ENCODE measurements around the gene ZNF592.
A peak's percentile ranks its signal among the peaks of the same experiment; 100 is the strongest.

ZNF592 gene

DNA sequence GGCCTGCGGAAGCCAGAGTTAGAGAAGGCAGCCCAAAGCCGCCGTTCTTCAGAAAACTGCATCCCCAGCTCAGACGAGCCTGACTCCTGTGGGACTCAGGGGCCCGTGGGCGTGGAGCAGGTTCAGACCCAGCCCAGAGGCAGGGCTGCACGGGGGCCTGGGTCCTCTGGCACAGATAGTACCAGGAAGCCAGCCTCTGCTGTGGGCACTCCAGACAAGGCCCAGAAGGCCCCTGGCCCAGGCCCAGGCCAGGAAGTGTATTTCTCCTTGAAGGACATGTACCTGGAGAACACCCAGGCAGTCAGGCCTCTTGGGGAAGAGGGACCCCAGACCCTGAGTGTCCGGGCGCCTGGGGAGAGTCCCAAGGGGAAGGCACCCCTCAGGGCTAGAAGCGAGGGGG lies 91.9 kb downstream of the ZNF592 start:
- TF ChIP-seq TCF4 (CRISPR knock-in tag; IDR thresholded peaks at IDR 0.05; ENCODE audit: borderline replicate concordance) (no peak), GLIS3 (CRISPR knock-in tag; IDR thresholded peaks at IDR 0.05) (no peak), RARB (CRISPR knock-in tag; IDR thresholded peaks at IDR 0.05) (no peak), PPARA (CRISPR knock-in tag; IDR thresholded peaks at IDR 0.05; ENCODE audit: borderline replicate concordance) (no peak), ZFP30 (CRISPR knock-in tag; IDR thresholded peaks at IDR 0.05) (no peak), ZNF70 (CRISPR knock-in tag; IDR thresholded peaks at IDR 0.05) (no peak), ZNF565 (CRISPR knock-in tag; conservative IDR thresholded peaks at IDR 0.05; ENCODE audit: low read depth) (no peak), BACH2 (CRISPR knock-in tag; IDR thresholded peaks at IDR 0.05; ENCODE audit: borderline replicate concordance) (no peak), TOX (CRISPR knock-in tag; IDR thresholded peaks at IDR 0.05; ENCODE audit: borderline replicate concordance) (no peak), OSR1 (CRISPR knock-in tag; IDR thresholded peaks at IDR 0.05) (no peak), ARNTL (CRISPR knock-in tag; IDR thresholded peaks at IDR 0.05; ENCODE audit: borderline replicate concordance, low read depth) (no peak), SNAI2 (CRISPR knock-in tag; IDR thresholded peaks at IDR 0.05) (no peak), CREB5 (CRISPR knock-in tag; IDR thresholded peaks at IDR 0.05; ENCODE audit: low read depth) (no peak), CSDC2 (CRISPR knock-in tag; IDR thresholded peaks at IDR 0.05) (no peak), ESRRG (CRISPR knock-in tag; IDR thresholded peaks at IDR 0.05) (no peak), ZNF8 (CRISPR knock-in tag; IDR thresholded peaks at IDR 0.05) (no peak)
- TF ChIP-seq, protein P1, sequence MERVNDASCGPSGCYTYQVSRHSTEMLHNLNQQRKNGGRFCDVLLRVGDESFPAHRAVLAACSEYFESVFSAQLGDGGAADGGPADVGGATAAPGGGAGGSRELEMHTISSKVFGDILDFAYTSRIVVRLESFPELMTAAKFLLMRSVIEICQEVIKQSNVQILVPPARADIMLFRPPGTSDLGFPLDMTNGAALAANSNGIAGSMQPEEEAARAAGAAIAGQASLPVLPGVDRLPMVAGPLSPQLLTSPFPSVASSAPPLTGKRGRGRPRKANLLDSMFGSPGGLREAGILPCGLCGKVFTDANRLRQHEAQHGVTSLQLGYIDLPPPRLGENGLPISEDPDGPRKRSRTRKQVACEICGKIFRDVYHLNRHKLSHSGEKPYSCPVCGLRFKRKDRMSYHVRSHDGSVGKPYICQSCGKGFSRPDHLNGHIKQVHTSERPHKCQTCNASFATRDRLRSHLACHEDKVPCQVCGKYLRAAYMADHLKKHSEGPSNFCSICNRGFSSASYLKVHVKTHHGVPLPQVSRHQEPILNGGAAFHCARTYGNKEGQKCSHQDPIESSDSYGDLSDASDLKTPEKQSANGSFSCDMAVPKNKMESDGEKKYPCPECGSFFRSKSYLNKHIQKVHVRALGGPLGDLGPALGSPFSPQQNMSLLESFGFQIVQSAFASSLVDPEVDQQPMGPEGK (CRISPR knock-in tag; IDR thresholded peaks at IDR 0.05; ENCODE audit: borderline replicate concordance), result no peak
- TF ChIP-seq, protein P2, sequence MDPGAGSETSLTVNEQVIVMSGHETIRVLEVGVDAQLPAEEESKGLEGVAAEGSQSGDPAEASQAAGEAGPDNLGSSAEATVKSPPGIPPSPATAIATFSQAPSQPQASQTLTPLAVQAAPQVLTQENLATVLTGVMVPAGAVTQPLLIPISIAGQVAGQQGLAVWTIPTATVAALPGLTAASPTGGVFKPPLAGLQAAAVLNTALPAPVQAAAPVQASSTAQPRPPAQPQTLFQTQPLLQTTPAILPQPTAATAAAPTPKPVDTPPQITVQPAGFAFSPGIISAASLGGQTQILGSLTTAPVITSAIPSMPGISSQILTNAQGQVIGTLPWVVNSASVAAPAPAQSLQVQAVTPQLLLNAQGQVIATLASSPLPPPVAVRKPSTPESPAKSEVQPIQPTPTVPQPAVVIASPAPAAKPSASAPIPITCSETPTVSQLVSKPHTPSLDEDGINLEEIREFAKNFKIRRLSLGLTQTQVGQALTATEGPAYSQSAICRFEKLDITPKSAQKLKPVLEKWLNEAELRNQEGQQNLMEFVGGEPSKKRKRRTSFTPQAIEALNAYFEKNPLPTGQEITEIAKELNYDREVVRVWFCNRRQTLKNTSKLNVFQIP (CRISPR knock-in tag; IDR thresholded peaks at IDR 0.05; ENCODE audit: borderline replicate concordance, low read depth), result no peak
- TF ChIP-seq, protein P3, sequence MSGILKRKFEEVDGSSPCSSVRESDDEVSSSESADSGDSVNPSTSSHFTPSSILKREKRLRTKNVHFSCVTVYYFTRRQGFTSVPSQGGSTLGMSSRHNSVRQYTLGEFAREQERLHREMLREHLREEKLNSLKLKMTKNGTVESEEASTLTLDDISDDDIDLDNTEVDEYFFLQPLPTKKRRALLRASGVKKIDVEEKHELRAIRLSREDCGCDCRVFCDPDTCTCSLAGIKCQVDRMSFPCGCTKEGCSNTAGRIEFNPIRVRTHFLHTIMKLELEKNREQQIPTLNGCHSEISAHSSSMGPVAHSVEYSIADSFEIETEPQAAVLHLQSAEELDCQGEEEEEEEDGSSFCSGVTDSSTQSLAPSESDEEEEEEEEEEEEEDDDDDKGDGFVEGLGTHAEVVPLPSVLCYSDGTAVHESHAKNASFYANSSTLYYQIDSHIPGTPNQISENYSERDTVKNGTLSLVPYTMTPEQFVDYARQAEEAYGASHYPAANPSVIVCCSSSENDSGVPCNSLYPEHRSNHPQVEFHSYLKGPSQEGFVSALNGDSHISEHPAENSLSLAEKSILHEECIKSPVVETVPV (CRISPR knock-in tag; IDR thresholded peaks at IDR 0.05), result no peak
- TF ChIP-seq, protein P4, sequence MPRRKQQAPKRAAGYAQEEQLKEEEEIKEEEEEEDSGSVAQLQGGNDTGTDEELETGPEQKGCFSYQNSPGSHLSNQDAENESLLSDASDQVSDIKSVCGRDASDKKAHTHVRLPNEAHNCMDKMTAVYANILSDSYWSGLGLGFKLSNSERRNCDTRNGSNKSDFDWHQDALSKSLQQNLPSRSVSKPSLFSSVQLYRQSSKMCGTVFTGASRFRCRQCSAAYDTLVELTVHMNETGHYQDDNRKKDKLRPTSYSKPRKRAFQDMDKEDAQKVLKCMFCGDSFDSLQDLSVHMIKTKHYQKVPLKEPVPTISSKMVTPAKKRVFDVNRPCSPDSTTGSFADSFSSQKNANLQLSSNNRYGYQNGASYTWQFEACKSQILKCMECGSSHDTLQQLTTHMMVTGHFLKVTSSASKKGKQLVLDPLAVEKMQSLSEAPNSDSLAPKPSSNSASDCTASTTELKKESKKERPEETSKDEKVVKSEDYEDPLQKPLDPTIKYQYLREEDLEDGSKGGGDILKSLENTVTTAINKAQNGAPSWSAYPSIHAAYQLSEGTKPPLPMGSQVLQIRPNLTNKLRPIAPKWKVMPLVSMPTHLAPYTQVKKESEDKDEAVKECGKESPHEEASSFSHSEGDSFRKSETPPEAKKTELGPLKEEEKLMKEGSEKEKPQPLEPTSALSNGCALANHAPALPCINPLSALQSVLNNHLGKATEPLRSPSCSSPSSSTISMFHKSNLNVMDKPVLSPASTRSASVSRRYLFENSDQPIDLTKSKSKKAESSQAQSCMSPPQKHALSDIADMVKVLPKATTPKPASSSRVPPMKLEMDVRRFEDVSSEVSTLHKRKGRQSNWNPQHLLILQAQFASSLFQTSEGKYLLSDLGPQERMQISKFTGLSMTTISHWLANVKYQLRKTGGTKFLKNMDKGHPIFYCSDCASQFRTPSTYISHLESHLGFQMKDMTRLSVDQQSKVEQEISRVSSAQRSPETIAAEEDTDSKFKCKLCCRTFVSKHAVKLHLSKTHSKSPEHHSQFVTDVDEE (CRISPR knock-in tag; IDR thresholded peaks at IDR 0.05), result no peak
- ATAC-seq, result no peak

- TF ChIP-seq ZFP3 (CRISPR knock-in tag; IDR thresholded peaks at IDR 0.05) (peak; percentile 72; the same call in 1 of the 2 replicates), TOX (CRISPR knock-in tag; IDR thresholded peaks at IDR 0.05; ENCODE audit: borderline replicate concordance) (no peak)
- ATAC-seq, result peak; percentile 86
These were observed 92.5 kb downstream of the ZNF592 start for GRCh38 chr15:84840741-84841429.

GRCh38 chr15:84842781-84843180 lies 94.4 kb downstream of the ZNF592 start:
- no peak for ATAC-seq
- TF ChIP-seq TCF4 (CRISPR knock-in tag; IDR thresholded peaks at IDR 0.05; ENCODE audit: borderline replicate concordance) (no peak), ZFP3 (CRISPR knock-in tag; IDR thresholded peaks at IDR 0.05) (no peak), CSDC2 (CRISPR knock-in tag; IDR thresholded peaks at IDR 0.05) (no peak), CREB5 (CRISPR knock-in tag; IDR thresholded peaks at IDR 0.05; ENCODE audit: low read depth) (no peak)
- TF ChIP-seq, protein P1 (CRISPR knock-in tag; IDR thresholded peaks at IDR 0.05; ENCODE audit: borderline replicate concordance), result no peak
